ENCODE data around the gene PTMA.

- TF ChIP-seq FOXM1 (IDR thresholded peaks at IDR 0.05; ENCODE audit: borderline replicate concordance, low read depth) (no peak), NFIC (IDR thresholded peaks at IDR 0.05) (no peak)
Observed at GRCh38 chr2:231692847-231693246, 15.5 kb upstream of the PTMA start.

Data from Ishikawa (cell line).